Measurements from ENCODE around the gene GLRX5.
A peak's percentile ranks its signal among the peaks of the same experiment; 100 is the strongest.

Gene GLRX5

DNA sequence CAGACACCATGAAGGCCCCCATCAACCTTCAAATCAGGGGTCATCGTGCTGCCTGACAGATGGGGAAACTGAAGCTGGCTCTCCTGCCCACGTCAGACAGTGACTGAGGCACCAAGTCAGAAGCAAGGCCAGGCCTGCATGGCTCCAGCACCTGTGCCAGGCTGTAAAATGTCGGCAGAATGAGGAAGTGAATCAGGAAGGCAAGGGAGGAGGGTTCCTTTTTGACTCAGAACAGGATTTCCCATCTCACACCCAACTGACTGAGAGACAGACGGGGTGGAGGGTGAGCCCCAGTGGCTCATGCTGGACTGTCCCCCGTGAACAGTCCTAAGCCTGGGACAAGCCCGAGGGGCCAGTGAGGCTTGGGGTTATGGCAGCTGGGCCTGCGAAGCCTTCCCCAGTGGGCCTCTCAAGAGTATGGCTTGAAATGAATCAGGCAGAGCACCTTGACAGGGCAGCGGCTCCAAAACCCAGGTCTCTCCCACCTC lies 39.3 kb upstream of the GLRX5 start:
- H3K27ac ChIP-seq, result peak overlapping the region; percentile 51 to 96 (median 87); a peak in 21 of 22 replicates
- peaks cover 9 to 13% (median 11%) of the 10 kb centered on the region in 11 experiments; a peak in 21 of 22 replicates for H3K9me3 ChIP-seq (replicated peaks in 1 of 11)
- TF ChIP-seq Cebpa-rat (IDR thresholded peaks at IDR 0.05), result no peak
- peaks cover 78 to 90% (median 85%) of the 10 kb centered on the region in 10 experiments for H3K4me1 ChIP-seq
- H4K20me1 ChIP-seq, result peaks cover 0 to 43% (median 29%) of the 10 kb centered on the region in 11 experiments; a peak in 17 of 22 replicates
- H3K27me3 ChIP-seq, result no peaks in the 10 kb centered on the region
- peak overlapping the region; percentile 34 to 81 (median 74); a peak in 20 of 22 replicates for H3K9ac ChIP-seq
- peak overlapping the region in 7 of 10 experiments; percentile 4 to 59 (median 29); a peak in 9 of 20 replicates for H3K4me3 ChIP-seq
- peaks cover 13 to 81% (median 51%) of the 10 kb centered on the region in 11 experiments for H3K36me3 ChIP-seq
- H3K4me2 ChIP-seq, result peak overlapping the region; percentile 84 to 100 (median 93)

DNA sequence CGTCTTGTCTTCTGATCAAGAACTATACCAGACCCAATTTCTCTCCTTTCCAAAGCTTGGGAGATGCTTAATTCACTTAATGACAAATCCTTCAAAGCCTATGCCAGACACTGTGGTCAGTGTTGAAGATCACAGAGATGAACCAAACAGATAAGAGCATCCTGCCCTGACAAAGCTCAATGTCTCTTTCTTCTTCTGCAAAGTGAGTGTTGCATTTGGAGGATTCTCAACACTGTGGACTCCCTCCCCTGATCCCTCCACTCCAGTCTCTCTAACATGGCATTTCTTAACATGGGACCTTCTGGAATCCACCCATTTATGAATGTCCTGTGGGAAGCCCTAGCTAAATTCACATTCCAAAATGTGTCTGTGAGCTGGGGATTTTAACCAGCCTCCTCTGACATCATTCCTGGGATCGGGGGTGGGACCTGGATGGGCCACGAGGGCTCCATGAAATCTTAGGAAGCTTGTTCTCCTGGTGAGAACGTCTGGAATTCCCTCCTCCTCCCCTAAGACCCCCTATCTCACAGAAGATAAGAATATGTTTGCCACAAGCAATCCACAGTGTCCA lies 38.7 kb upstream of the GLRX5 start:
- H3K9ac ChIP-seq, result peak overlapping the region; percentile 34 to 81 (median 74); a peak in 20 of 22 replicates
- peaks cover 14 to 81% (median 51%) of the 10 kb centered on the region in 11 experiments for H3K36me3 ChIP-seq
- H3K4me2 ChIP-seq, result peak overlapping the region; percentile 84 to 100 (median 93)
- no peak for TF ChIP-seq Cebpa-rat (IDR thresholded peaks at IDR 0.05)
- peak overlapping the region in 6 of 10 experiments; percentile 9 to 59 (median 31); a peak in 9 of 20 replicates for H3K4me3 ChIP-seq
- H4K20me1 ChIP-seq, result peaks cover 3 to 43% (median 30%) of the 10 kb centered on the region in 11 experiments; a peak in 18 of 22 replicates
- H3K27me3 ChIP-seq, result no peaks in the 10 kb centered on the region
- peak overlapping the region; percentile 50 to 96 (median 87); a peak in 21 of 22 replicates for H3K27ac ChIP-seq
- peaks cover 9 to 13% (median 11%) of the 10 kb centered on the region in 11 experiments; a peak in 21 of 22 replicates for H3K9me3 ChIP-seq (replicated peaks in 1 of 11)
- H3K4me1 ChIP-seq, result peaks cover 78 to 90% (median 85%) of the 10 kb centered on the region in 10 experiments

DNA sequence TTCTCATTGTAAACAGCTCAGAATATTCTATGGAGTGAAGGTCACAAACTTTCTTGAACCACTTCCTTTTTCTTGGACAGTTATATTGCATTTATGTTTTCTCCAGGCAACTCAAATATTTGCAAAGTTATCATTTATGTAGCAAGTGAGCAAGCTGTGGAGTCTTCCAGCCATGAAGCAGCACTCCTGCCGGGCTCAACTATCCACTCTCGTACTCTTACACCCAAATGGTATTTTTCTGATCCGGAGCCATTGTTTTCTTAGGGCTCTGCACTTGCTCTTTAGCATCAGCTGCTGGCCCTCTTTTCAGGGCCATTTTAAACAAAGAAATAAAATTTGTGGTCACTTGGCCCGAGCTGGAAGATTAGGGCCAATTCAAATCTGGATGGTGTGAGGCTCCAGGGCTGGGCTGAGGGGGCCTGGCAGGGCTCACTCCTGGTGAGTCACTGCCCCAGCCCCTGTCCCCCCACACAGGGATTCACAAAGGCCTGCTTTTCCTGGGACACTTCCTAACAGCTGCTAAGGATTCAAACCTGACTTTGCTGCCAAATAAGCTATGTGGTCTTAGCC lies 38.1 kb upstream of the GLRX5 start:
- peak overlapping the region; percentile 50 to 96 (median 87); a peak in 21 of 22 replicates for H3K27ac ChIP-seq
- H4K20me1 ChIP-seq, result peaks cover 4 to 49% (median 36%) of the 10 kb centered on the region in 11 experiments; a peak in 19 of 22 replicates
- H3K36me3 ChIP-seq, result peaks cover 14 to 81% (median 54%) of the 10 kb centered on the region in 11 experiments
- TF ChIP-seq Cebpa-rat (IDR thresholded peaks at IDR 0.05), result no peak
- peak overlapping the region in 2 of 10 experiments; percentile 33 to 59; a peak in 2 of 20 replicates for H3K4me3 ChIP-seq
- no peaks in the 10 kb centered on the region for H3K27me3 ChIP-seq
- peaks cover 9 to 13% (median 11%) of the 10 kb centered on the region in 11 experiments; a peak in 21 of 22 replicates for H3K9me3 ChIP-seq (replicated peaks in 1 of 11)
- H3K4me2 ChIP-seq, result peak overlapping the region; percentile 84 to 100 (median 93)
- H3K4me1 ChIP-seq, result peaks cover 81 to 91% (median 88%) of the 10 kb centered on the region in 10 experiments
- H3K9ac ChIP-seq, result peak overlapping the region; percentile 34 to 81 (median 74); a peak in 17 of 22 replicates

DNA sequence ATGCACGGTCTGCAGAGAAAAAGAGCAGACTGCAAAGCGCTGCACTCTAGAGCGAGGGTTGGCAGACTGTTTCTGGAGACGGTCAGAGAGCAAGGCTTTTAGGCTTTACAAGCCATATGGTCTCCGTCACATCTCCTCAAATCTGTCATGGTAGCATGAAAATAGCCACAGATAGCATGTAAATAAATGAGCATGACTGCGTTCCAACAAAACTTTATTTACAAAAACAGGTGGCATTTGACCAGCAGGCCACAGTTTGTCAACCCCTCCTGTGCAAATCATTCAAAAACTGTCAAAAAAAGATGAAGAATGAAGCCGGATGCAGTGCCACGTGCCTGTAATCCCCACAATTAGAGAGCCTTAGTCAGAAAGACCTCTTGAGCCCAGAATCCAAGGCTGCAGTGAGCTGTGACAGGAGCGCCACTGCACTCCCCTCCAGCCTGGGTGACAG lies 37.3 kb upstream of the GLRX5 start:
- Histone ChIP-seq H3K4me1 (peaks cover 89 to 98% (median 95%) of the 10 kb centered on the region in 10 experiments), H3K9me3 (replicated peaks in 1 of 11) (peaks cover under 1 to 6% (median 3%) of the 10 kb centered on the region in 11 experiments; a peak in 17 of 22 replicates), H4K20me1 (peaks cover 4 to 55% (median 41%) of the 10 kb centered on the region in 11 experiments; a peak in 19 of 22 replicates), H3K9ac (peak overlapping the region in 6 of 11 experiments; percentile 11 to 81 (median 75); a peak in 11 of 22 replicates), H3K27ac (peak overlapping the region in 9 of 11 experiments; percentile 82 to 96 (median 87); a peak in 17 of 22 replicates), H3K4me2 (peak overlapping the region; percentile 84 to 100 (median 93)), H3K27me3 (no peaks in the 10 kb centered on the region), H3K36me3 (peaks cover 7 to 79% (median 51%) of the 10 kb centered on the region in 11 experiments; a peak in 21 of 22 replicates), H3K4me3 (no peak overlapping the region)
- TF ChIP-seq Cebpa-rat (IDR thresholded peaks at IDR 0.05), result no peak

DNA sequence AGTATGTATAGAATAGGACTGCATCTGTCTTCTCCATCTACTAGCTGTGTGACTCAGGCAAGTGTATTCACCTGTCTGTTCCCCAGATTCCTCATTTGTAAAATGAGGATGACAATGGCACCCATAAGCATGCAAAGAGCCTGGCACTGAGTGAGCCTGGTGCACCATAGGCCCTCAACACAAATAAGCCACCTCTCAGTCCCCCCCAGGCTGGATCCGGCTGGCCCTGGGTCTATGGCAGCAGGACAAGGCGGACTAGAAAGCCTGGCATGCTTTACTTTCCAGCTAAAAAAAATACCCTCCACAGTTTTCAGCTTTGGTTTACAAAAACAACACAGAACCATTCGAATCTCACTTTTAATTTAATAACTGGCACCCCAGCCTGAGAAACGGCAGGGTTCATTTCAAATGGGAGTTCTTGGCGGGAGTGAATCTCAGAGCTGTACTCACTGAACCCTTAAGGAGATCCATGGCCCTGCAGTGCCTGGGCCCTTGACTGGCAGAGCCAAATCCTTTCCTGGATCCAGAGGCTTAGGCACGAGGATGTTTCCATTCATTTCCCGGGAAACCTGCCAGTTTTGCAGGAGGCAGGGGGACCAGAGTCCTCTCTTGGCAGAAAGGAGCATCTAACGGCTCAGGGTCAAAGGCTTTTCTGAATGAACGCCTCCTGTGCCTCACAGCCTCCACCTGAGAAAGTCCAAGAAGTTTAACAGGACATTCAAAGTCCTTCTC lies 36.1 kb upstream of the GLRX5 start:
- Histone ChIP-seq H3K4me3 (no peak overlapping the region; a peak in 1 of 20 replicates), H3K27me3 (no peaks in the 10 kb centered on the region), H3K27ac (peak overlapping the region in 6 of 11 experiments; percentile 5 to 96 (median 32); a peak in 8 of 22 replicates), H4K20me1 (peaks cover 4 to 67% (median 48%) of the 10 kb centered on the region in 11 experiments; a peak in 19 of 22 replicates), H3K9me3 (replicated peaks in 1 of 11) (no peaks in the 10 kb centered on the region), H3K36me3 (peaks cover 7 to 79% (median 51%) of the 10 kb centered on the region in 11 experiments; a peak in 21 of 22 replicates), H3K4me1 (peaks cover 95 to 100% (median 99%) of the 10 kb centered on the region in 10 experiments), H3K4me2 (peak overlapping the region in 9 of 11 experiments; percentile 84 to 100 (median 93); a peak in 18 of 22 replicates), H3K9ac (peak overlapping the region in 4 of 11 experiments; percentile 1 to 74 (median 28); a peak in 5 of 22 replicates)
- no peak for TF ChIP-seq Cebpa-rat (IDR thresholded peaks at IDR 0.05)

DNA sequence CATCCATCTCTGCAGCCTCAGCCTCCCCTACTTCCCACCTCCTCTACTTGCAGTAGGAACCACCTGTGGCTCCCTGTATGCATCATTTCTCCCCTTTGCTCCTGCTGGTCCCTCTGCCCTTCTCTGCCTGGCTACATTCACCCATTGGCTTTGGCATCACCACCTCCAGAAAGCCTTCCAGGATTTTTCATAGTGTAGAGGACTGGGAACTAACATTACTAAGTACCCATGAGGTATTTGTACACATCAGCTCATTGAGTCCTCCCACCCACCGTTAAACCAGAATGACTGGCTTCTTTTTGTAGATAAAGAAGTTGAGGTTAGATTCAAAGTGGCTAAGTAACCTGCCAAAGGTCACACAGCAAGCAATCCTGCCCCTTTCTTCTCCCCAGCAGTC lies 35.5 kb upstream of the GLRX5 start:
- no peak for TF ChIP-seq Cebpa-rat (IDR thresholded peaks at IDR 0.05)
- no peak overlapping the region for H3K4me3 ChIP-seq

DNA sequence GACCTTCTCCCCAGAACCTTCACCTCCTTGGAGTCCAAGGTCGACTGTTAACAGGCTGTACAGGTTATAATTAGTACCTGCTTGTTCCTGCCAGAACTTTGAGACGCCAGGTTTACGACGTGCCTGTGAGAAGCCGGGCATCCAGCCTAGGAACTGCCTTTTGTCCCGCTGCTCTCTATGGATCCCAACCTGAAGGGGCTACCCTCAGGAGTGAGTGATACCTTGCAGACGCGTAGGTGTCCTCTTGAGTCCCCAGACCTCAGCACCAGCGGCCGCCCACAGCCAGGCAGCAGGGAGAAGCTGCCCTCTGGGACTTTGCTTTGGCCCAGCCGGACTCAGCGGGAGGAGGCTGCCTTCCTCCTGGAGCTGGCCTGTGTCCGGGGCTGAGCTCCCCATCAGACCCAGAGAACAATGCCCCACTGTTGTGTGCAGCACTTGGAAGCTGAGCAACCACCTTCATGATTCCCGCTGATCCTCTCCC lies 34.6 kb upstream of the GLRX5 start:
- TF ChIP-seq Cebpa-rat (IDR thresholded peaks at IDR 0.05), result no peak
- Histone ChIP-seq H3K4me1 (peaks cover 95 to 100% (median 99%) of the 10 kb centered on the region in 10 experiments), H3K27ac (peak overlapping the region in 8 of 11 experiments; percentile 44 to 98 (median 84); a peak in 16 of 22 replicates), H3K4me3 (no peak overlapping the region), H3K36me3 (peaks cover 7 to 85% (median 64%) of the 10 kb centered on the region in 11 experiments; a peak in 21 of 22 replicates), H4K20me1 (peaks cover 4 to 82% (median 58%) of the 10 kb centered on the region in 11 experiments; a peak in 19 of 22 replicates), H3K27me3 (no peaks in the 10 kb centered on the region), H3K4me2 (peak overlapping the region; percentile 48 to 100 (median 85); a peak in 21 of 22 replicates), H3K9me3 (replicated peaks in 1 of 11) (no peaks in the 10 kb centered on the region), H3K9ac (peak overlapping the region in 8 of 11 experiments; percentile 13 to 52 (median 38); a peak in 7 of 22 replicates)

More for the DNA sequence above, 35.5 kb upstream of the GLRX5 start:
- H3K36me3 ChIP-seq, result peaks cover 7 to 79% (median 56%) of the 10 kb centered on the region in 11 experiments; a peak in 21 of 22 replicates
- H3K4me2 ChIP-seq, result peak overlapping the region in 9 of 11 experiments; percentile 85 to 100 (median 94); a peak in 17 of 22 replicates
- H3K9ac ChIP-seq, result peak overlapping the region in 3 of 11 experiments; percentile 13 to 74 (median 42); a peak in 3 of 22 replicates
- H3K9me3 ChIP-seq (replicated peaks in 1 of 11), result no peaks in the 10 kb centered on the region
- H3K4me1 ChIP-seq, result peaks cover 95 to 100% (median 99%) of the 10 kb centered on the region in 10 experiments
- H3K27me3 ChIP-seq, result no peaks in the 10 kb centered on the region
- peak overlapping the region in 7 of 11 experiments; percentile 5 to 96 (median 33); a peak in 7 of 22 replicates for H3K27ac ChIP-seq
- H4K20me1 ChIP-seq, result peaks cover 4 to 73% (median 50%) of the 10 kb centered on the region in 11 experiments; a peak in 19 of 22 replicates

Data from BLaER1 treated with 17β-estradiol and CSF1 and Interleukin-3, amounts not matched to agents 10 nM and 100 nM (cell line).